Neutrophil (primary cell): Measurements from ENCODE around the gene NIPAL3.

Experiments
- H3K27ac ChIP-seq: fragments of 200-600 bp; sonication (generic); 2 replicates; pipeline ENCODE4 v1.5.1; 2016; ENCODE audit warnings: mild to moderate bottlenecking, moderate library complexity
- H3K27me3 ChIP-seq: fragments of 200-600 bp; sonication (generic); 2 replicates; pipeline ENCODE4 v1.6.0; 2016; ENCODE audit warnings: mild to moderate bottlenecking
- H3K36me3 ChIP-seq: fragments of 200-600 bp; sonication (generic); 2 replicates; pipeline ENCODE4 v1.5.1; 2017
- H3K4me1 ChIP-seq, 2 experiments: fragments of 200-600 bp in 1 of 2; sonication (generic) in 1 of 2; 1 replicate in 1 of 2; 2 replicates in 1 of 2; pipeline versions ENCODE4 v1.5.1 to v1.6.1; 2013 to 2016; ENCODE audit warnings: low read depth in 1 of 2, low read length in 1 of 2, mild to moderate bottlenecking in 1 of 2, moderate library complexity in 1 of 2; ENCODE audit not compliant: control insufficient read depth in 1 of 2, insufficient read depth in 1 of 2
- H3K4me3 ChIP-seq, 2 experiments: fragments of 200-600 bp in 1 of 2; sonication (generic) in 1 of 2; 1 replicate in 1 of 2; 2 replicates in 1 of 2; pipeline ENCODE4 v1.5.1; 2013 to 2016; ENCODE audit warnings: low read depth in 1 of 2, low read length in 1 of 2, mild to moderate bottlenecking in 1 of 2, moderate library complexity in 1 of 2
- H3K9me3 ChIP-seq: fragments of 200-600 bp; sonication (generic); 2 replicates; pipeline ENCODE4 v1.5.1; 2016
- TF ChIP-seq, protein P1 (sequence below): fragments of 200-600 bp; sonication (generic); IDR thresholded peaks from 2 replicates; pipeline ENCODE4 v1.5.1; 2016; ENCODE audit warnings: antibody characterized with exemption

The NIPAL3 gene

DNA sequence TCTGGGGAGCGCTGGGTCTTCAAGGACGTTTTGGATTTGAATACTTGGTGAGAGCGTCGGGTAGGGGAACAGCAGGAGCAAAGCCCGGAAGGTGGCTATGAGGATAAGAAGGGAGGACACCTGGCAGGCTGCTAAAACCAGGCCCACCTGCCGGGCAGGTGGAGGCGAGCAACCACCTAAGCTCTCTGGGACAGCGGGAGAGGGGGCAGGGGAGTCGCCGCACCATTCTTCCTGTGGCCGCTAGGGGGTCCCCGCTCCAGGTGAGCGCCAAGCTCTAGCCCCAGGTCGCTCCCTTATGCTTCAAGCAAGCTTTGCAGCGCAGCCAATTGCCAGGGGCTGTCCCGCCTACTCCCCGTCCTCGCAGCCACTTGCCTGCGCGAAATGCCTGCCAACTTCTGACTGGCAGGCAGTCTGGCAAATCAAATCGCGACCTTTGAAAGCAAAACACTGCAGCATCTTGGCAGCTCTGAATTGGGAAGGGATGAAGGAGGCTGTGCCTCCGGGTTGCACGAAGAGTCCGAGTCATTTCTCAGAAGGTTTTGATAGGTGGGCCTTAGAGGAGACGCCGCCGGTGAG, at the start of gene NIPAL3:
NIPAL3 (plus strand) TSS at position 469 of the 576 bp plus-strand sequence. CDS start 3,746 bp downstream, outside the sequence.
- peaks cover 41 to 44% of the 10 kb centered on the region in 2 experiments for H3K4me1 ChIP-seq

DNA sequence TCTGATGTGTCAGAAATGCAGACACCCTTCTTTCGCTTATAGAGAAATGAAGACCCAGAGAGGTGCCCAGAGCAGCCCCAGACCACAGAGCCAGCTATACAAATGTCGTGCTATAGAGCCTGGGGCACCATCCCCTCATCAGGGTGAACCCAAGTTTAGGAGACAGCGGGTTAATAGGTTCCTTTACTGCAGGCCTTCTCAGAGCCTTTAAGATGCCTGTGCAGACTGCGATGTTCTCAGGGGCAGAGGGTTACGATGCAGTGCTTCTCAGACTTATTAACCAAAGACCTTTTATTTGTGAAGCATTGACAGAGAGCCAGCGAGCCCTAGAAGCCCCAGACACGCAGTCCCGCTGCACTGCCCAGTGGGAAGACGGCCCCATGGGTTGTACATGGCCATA, 48.9 kb upstream of the NIPAL3 start:
- Histone ChIP-seq H3K27ac (no peak overlapping the region), H3K4me3 (no peak overlapping the region), H3K36me3 (no peaks in the 10 kb centered on the region), H3K27me3 (no peaks in the 10 kb centered on the region), H3K4me1 (no peaks in the 10 kb centered on the region), H3K9me3 (no peaks in the 10 kb centered on the region)
- TF ChIP-seq, protein P1, sequence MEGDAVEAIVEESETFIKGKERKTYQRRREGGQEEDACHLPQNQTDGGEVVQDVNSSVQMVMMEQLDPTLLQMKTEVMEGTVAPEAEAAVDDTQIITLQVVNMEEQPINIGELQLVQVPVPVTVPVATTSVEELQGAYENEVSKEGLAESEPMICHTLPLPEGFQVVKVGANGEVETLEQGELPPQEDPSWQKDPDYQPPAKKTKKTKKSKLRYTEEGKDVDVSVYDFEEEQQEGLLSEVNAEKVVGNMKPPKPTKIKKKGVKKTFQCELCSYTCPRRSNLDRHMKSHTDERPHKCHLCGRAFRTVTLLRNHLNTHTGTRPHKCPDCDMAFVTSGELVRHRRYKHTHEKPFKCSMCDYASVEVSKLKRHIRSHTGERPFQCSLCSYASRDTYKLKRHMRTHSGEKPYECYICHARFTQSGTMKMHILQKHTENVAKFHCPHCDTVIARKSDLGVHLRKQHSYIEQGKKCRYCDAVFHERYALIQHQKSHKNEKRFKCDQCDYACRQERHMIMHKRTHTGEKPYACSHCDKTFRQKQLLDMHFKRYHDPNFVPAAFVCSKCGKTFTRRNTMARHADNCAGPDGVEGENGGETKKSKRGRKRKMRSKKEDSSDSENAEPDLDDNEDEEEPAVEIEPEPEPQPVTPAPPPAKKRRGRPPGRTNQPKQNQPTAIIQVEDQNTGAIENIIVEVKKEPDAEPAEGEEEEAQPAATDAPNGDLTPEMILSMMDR, result no peak

More for the DNA sequence above, at the start of gene NIPAL3:
- Histone ChIP-seq H3K4me3 (peak within 1 kb of the TSS; percentile 77 to 89), H3K27me3 (no peaks in the 10 kb centered on the region), H3K9me3 (no peaks in the 10 kb centered on the region), H3K36me3 (no peaks in the 10 kb centered on the region), H3K27ac (peak within 1 kb of the TSS; percentile 68)
- TF ChIP-seq, protein P1, result peak; percentile 89

DNA sequence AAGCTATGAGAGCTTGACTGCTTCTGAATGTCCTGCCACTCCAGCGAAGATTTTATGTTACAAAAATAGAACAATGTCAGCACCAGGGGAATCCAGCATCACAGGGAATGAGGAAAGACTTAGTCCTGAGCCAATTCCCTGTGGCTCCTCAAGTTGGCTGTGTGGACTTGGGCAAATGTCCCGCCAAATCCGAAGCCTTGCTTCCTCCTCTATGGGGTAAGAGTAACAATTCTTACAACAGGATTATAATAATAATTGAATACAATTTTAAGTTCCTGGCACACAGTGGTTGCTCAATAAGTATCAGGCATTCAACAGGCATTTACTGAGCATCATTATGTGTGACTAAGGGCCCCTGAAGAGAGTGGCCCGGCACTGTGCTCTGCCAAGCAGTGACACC, 46.4 kb upstream of the NIPAL3 start:
- no peaks in the 10 kb centered on the region for H3K9me3 ChIP-seq
- no peaks in the 10 kb centered on the region for H3K4me1 ChIP-seq
- TF ChIP-seq, protein P1, result no peak
- no peaks in the 10 kb centered on the region for H3K36me3 ChIP-seq
- no peak overlapping the region for H3K27ac ChIP-seq
- H3K4me3 ChIP-seq, result no peak overlapping the region
- no peaks in the 10 kb centered on the region for H3K27me3 ChIP-seq

DNA sequence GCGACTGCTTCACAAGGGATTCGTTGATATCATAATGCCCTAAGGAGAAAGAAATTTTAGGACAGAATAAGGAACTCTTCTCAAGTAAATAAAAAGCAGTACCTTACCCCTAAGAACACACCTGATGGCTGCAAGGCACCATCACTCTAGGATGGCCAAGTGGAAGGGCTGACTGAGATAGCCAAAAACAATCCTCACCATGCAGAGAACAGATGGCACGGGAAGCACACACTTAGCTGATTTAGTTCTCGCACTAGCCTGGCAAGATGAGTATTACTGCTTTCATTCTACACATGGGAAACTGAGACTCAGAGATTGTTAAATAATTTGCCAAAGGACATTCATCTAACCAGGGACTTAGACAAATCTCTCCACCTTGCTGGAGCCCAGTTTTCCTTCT, 45.8 kb upstream of the NIPAL3 start:
- no peaks in the 10 kb centered on the region for H3K9me3 ChIP-seq

DNA sequence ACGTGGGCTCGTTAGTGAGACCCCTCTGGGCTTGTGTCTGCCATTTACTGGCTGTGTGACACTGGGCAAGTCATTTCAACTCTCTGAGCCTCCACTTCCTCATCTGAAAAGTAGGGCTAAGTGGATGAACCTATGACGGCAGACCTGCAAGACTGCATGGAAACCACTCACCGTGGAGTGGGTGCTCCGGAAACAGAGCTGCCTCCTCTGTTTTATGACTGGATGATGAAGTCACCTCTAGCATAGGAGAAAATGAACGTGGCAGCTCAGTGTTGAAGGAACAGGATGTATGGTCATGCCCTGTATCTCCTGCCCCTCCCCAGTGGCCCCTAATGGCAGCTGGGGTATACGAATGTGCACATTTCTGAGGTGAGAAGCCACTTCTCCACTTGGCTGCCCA, 42.6 kb upstream of the NIPAL3 start:
- TF ChIP-seq, protein P1, result no peak

More for the DNA sequence above, 45.8 kb upstream of the NIPAL3 start:
- Histone ChIP-seq H3K27ac (no peak overlapping the region), H3K27me3 (no peaks in the 10 kb centered on the region), H3K36me3 (no peaks in the 10 kb centered on the region), H3K4me1 (no peaks in the 10 kb centered on the region), H3K4me3 (no peak overlapping the region)
- TF ChIP-seq, protein P1, result no peak

More for the DNA sequence above, 42.6 kb upstream of the NIPAL3 start:
- Histone ChIP-seq H3K36me3 (no peaks in the 10 kb centered on the region), H3K4me1 (no peaks in the 10 kb centered on the region), H3K9me3 (no peaks in the 10 kb centered on the region), H3K4me3 (no peak overlapping the region), H3K27me3 (no peaks in the 10 kb centered on the region), H3K27ac (no peak overlapping the region)
